ENCODE measurements around the gene NMT1. TPM values are rescaled to one million over a fixed set of nuclear protein-coding genes. Genes with fewer than 3 reads are reported as not detected.
A peak's percentile ranks its signal among the peaks of the same experiment; 100 is the strongest.

The NMT1 gene
- total RNA-seq, 6 experiments from 2014 or later = 50.8 to 76.7 (median 72.0) TPM

GRCh38 chr17:45129426-45129939 lies 68.4 kb downstream of the NMT1 start:
- 60% methylated on average over 1 of the region's 10 CpGs for WGBS (ENCODE audit: insufficient coverage, low coverage, low lambda C conversion rate, missing lambda C conversion rate)
- peaks cover 0 to 7% (median 0%) of the 10 kb centered on the region in 4 donors for H3K4me1 ChIP-seq
- H3K9me3 ChIP-seq = no peaks in the 10 kb centered on the region
- intact Hi-C loops (cut with DNase I) = loop anchor here (10.0 kb wide), 2 partner anchors 205 to 215 kb away; partner anchors contain the start of gene GFAP (in 1 of the 2)
- no peaks in the 10 kb centered on the region for H3K27me3 ChIP-seq
- no peak for ATAC-seq
- H3K36me3 ChIP-seq = no peaks in the 10 kb centered on the region
- no peak for DNase-seq
- H3K4me3 ChIP-seq = no peak overlapping the region
- no peak overlapping the region for H3K27ac ChIP-seq
- TF ChIP-seq, protein P1, sequence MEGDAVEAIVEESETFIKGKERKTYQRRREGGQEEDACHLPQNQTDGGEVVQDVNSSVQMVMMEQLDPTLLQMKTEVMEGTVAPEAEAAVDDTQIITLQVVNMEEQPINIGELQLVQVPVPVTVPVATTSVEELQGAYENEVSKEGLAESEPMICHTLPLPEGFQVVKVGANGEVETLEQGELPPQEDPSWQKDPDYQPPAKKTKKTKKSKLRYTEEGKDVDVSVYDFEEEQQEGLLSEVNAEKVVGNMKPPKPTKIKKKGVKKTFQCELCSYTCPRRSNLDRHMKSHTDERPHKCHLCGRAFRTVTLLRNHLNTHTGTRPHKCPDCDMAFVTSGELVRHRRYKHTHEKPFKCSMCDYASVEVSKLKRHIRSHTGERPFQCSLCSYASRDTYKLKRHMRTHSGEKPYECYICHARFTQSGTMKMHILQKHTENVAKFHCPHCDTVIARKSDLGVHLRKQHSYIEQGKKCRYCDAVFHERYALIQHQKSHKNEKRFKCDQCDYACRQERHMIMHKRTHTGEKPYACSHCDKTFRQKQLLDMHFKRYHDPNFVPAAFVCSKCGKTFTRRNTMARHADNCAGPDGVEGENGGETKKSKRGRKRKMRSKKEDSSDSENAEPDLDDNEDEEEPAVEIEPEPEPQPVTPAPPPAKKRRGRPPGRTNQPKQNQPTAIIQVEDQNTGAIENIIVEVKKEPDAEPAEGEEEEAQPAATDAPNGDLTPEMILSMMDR (IDR thresholded peaks at IDR 0.05) = no peak
- no peak for TF ChIP-seq POLR2A (IDR thresholded peaks at IDR 0.05)

DNA sequence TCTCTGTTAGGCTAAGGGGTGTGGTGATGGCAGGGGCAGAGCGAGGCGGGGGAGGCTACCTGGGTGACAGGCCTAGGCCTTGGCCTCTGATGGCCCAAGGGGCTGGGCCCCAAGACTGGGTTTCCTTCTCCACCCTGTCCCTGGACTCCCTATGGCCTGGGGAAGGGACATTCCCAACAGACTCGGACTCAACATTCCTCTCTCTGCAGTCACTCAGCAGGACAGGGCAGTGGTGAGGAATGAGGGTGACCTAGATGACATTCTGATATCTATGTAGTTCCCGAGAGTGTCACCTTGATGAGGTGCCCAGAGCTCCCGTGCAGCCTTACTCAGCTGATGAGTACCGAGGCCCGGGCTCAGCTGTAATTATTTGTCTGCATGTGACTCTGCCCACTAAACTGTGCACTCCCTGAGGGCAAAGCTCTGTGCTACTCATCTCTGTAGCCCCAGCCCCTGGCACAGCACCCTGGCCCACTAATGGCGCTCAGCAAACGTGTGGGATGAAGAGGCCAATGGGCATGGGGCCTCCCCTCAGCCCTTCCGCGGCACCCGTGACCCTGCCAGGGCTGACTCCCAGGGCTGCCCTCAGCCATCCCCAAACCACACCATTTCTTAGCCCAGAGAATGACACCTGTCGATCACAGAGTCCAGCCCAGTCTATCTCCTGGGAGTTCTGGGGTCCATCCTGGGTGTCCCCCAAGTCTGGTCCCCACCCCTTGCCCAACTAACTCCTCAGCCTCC lies 69.0 kb downstream of the NMT1 start:
- peak in 1 of 3 donors; percentile 45 for DNase-seq
- WGBS (ENCODE audit: insufficient coverage, low coverage, low lambda C conversion rate, missing lambda C conversion rate) = 63% methylated on average over 4 of the region's 13 CpGs
- H3K9me3 ChIP-seq = no peaks in the 10 kb centered on the region
- no peaks in the 10 kb centered on the region for H3K36me3 ChIP-seq
- H3K27me3 ChIP-seq = no peaks in the 10 kb centered on the region
- no peak overlapping the region for H3K27ac ChIP-seq
- no peak for ATAC-seq
- intact Hi-C loops (cut with DNase I) = loop anchor here (10.0 kb wide), 2 partner anchors 205 to 215 kb away; partner anchors contain the start of gene GFAP (in 1 of the 2)
- no peak for TF ChIP-seq POLR2A (IDR thresholded peaks at IDR 0.05)
- TF ChIP-seq, protein P1 (IDR thresholded peaks at IDR 0.05) = no peak
- H3K4me3 ChIP-seq = no peak overlapping the region
- H3K4me1 ChIP-seq = peaks cover 0 to 7% (median 0%) of the 10 kb centered on the region in 4 donors

DNA sequence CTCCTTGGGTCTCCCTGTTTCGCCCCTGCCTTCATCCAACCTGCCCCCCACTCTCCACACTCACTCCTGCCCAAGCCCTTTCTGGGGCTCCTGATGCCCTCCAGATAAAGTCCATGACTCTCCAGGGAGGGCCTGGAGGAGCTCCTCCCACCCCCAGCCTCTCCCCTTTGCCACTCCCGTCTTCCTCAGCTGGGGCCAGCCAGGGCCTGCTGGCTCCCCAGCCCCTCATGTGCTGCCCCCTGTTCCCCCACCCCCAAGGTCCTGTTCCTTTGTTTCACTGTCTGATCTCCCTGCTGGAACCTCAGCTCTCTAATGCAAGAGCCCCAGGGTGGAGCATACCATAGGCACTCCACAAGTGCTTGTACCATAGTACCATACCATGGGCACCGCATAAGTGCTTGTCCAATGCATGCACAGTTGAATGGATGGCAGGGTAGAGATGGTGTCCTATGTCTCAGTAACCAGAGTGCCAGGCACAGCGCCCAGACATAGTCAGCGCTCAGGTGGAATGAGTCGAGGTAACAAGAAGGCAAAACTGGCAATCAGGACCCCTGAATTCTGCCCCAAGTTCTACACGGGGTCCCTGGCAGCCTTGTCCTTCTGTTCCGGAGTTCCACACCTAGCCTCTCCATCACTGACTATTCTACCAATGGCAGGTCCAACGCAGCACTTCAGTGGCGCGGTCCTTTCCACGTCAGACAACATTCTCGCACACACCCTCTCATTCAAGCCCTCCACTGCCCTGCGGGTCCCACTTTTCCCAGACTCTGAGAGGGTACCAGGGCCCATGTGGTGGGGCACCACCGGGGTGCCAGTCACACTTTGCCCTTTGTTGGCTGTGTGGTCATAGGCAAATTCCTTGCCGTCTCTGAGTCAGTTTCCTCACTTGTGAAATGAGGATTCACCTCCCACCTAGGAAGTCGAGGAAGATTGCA lies 69.8 kb downstream of the NMT1 start:
- no peak overlapping the region for H3K27ac ChIP-seq
- no peaks in the 10 kb centered on the region for H3K36me3 ChIP-seq
- WGBS (ENCODE audit: insufficient coverage, low coverage, low lambda C conversion rate, missing lambda C conversion rate) = 84% methylated on average over 9 of the region's 17 CpGs
- H3K27me3 ChIP-seq = no peaks in the 10 kb centered on the region
- H3K9me3 ChIP-seq = no peaks in the 10 kb centered on the region
- no peak overlapping the region for H3K4me3 ChIP-seq
- DNase-seq = no peak
- TF ChIP-seq POLR2A (IDR thresholded peaks at IDR 0.05) = no peak
- TF ChIP-seq, protein P1 (IDR thresholded peaks at IDR 0.05) = no peak
- intact Hi-C loops (cut with DNase I) = no loop called here
- H3K4me1 ChIP-seq = peaks cover 0 to 9% (median 0%) of the 10 kb centered on the region in 4 donors
- no peak for ATAC-seq

DNA sequence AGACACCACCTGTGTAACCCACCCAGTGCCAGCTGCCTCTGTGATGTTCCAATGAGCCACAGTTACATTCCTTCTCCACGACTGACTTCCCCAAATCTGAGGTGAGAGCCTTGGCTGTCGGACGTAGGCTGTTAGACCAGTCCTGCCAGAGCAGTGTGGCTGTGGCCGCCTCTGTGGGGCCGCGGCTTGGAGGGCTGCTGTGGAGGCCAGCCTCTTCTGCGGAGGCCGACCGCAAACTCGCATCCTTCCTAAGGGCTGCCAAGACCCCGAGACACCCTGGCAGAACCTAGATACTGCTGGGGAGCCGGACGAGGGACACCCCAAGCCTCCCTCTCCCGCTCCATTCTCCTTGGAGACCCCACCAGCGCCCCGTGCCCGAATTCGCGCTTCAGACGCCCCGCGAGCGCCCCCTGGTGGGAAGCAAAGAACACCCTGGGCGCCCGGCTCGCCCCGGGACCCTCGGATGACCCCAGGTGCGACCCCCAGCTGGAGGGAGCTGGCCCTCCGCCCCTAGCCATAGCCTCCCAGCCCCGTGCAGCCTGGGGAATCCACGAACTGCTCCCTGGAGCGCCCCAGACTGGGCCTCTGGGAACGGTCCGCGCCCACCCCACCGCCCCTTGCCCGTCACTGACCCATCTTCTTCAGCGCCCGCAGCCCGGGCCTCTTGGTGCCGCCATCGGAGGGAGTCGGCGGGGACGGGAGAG lies 70.7 kb downstream of the NMT1 start:
- peak overlapping the region; percentile 36 to 89 (median 47) for H3K27ac ChIP-seq
- H3K4me1 ChIP-seq = peaks cover 0 to 17% (median 0%) of the 10 kb centered on the region in 4 donors
- no peak for ATAC-seq

More for the DNA sequence above, 70.7 kb downstream of the NMT1 start:
- H3K4me3 ChIP-seq = peak overlapping the region; percentile 57 to 79 (median 73)
- intact Hi-C loops (cut with DNase I) = no loop called here
- peak; percentile 52 to 71 (median 70) for DNase-seq
- TF ChIP-seq, protein P1 (IDR thresholded peaks at IDR 0.05) = peak; percentile 63 to 83 (median 71)
- no peak for TF ChIP-seq POLR2A (IDR thresholded peaks at IDR 0.05)
- no peaks in the 10 kb centered on the region for H3K36me3 ChIP-seq
- H3K9me3 ChIP-seq = no peaks in the 10 kb centered on the region
- 4% methylated on average over 15 of the region's 46 CpGs for WGBS (ENCODE audit: insufficient coverage, low coverage, low lambda C conversion rate, missing lambda C conversion rate)
- no peaks in the 10 kb centered on the region for H3K27me3 ChIP-seq

Measured in right lobe of liver (tissue), 6 donors.